ENCODE data around the gene SPN.
"Not testable (repeated sequence)": the region's sequence is repeated elsewhere in the genome, so short reads cannot be mapped to it uniquely, and the experiment has no call there.

GRCh38 chr16:29636368-29636767 lies 26.7 kb upstream of the SPN start:
- TF ChIP-seq, protein P1, sequence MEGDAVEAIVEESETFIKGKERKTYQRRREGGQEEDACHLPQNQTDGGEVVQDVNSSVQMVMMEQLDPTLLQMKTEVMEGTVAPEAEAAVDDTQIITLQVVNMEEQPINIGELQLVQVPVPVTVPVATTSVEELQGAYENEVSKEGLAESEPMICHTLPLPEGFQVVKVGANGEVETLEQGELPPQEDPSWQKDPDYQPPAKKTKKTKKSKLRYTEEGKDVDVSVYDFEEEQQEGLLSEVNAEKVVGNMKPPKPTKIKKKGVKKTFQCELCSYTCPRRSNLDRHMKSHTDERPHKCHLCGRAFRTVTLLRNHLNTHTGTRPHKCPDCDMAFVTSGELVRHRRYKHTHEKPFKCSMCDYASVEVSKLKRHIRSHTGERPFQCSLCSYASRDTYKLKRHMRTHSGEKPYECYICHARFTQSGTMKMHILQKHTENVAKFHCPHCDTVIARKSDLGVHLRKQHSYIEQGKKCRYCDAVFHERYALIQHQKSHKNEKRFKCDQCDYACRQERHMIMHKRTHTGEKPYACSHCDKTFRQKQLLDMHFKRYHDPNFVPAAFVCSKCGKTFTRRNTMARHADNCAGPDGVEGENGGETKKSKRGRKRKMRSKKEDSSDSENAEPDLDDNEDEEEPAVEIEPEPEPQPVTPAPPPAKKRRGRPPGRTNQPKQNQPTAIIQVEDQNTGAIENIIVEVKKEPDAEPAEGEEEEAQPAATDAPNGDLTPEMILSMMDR (IDR thresholded peaks at IDR 0.05) = not testable (repeated sequence)
- TF ChIP-seq POLR2A (IDR thresholded peaks at IDR 0.05) = not testable (repeated sequence)
